Measurements from ENCODE around the gene HRAS. TPM values are rescaled to one million over a fixed set of nuclear protein-coding genes. Genes with fewer than 3 reads are reported as not detected.

Gene HRAS
- total and polyA plus RNA-seq, 10 of the 15 experiments (the other 5 are each of a cell fraction or from before 2014, with no cell fraction given), result 2.8 to 72.4 (median 31.7) TPM

- WGBS (ENCODE audit: insufficient coverage, insufficient replicate concordance, low lambda C conversion rate, missing lambda C conversion rate), result 90% methylated on average over 10 of the region's 10 CpGs
- SMC1A ChIA-PET (ENCODE audit: uncharacterized antibody, unreplicated experiment), result no interaction called here
- Histone ChIP-seq H3K4me2 (ENCODE audit: control insufficient read depth, insufficient read depth) (no peak overlapping the region), H3K36me3 (ENCODE audit: control insufficient read depth in 2 of 2, insufficient read depth in 2 of 2, low read length in 1 of 2) (peaks cover 15 to 33% of the 10 kb centered on the region in 2 experiments), H3K27me3 (replicated peaks in 1 of 2; ENCODE audit: control insufficient read depth in 2 of 2, insufficient read depth in 2 of 2, low read length in 1 of 2) (no peaks in the 10 kb centered on the region), H3K9ac (ENCODE audit: control insufficient read depth, insufficient read depth, low read length) (no peak overlapping the region), H3K27ac (ENCODE audit: control insufficient read depth, insufficient read depth) (no peak overlapping the region), H3K9me3 (replicated peaks; ENCODE audit: control insufficient read depth, insufficient read depth, low read length) (no peaks in the 10 kb centered on the region), H3K4me3 (no peak overlapping the region), H4K20me1 (ENCODE audit: control insufficient read depth, insufficient read depth) (peaks cover 12% of the 10 kb centered on the region), H3K79me2 (ENCODE audit: control insufficient read depth, insufficient read depth, low read length) (peaks cover 23% of the 10 kb centered on the region), H2AFZ (ENCODE audit: control insufficient read depth, low read depth, low read length) (no peak overlapping the region), H3K4me1 (ENCODE audit: control insufficient read depth, insufficient read depth, low read length) (no peaks in the 10 kb centered on the region; the same call in 1 of the 2 replicates)
- no peak for ATAC-seq
- in situ Hi-C loops (cut with MboI), result no loop called here
- TF ChIP-seq NFYB (IDR thresholded peaks at IDR 0.05; ENCODE audit: insufficient read depth, low read depth, low read length), result no peak
- no peak for TF ChIP-seq TCF7 (IDR thresholded peaks at IDR 0.05; ENCODE audit: borderline replicate concordance)
- no peak for TF ChIP-seq TBL1XR1 (IDR thresholded peaks at IDR 0.05; ENCODE audit: low read depth, low read length)
- no peak for TF ChIP-seq ATF7 (IDR thresholded peaks at IDR 0.05; ENCODE audit: low read depth)
- POLR2A ChIA-PET, result interaction anchor here (0.6 kb wide), 1 partner anchor 133 kb away, joined by 5 read pairs; no protein-coding TSS in a partner anchor
- CTCF ChIA-PET, result no interaction called here
- RAD21 ChIA-PET (ENCODE audit: unreplicated experiment), result interaction anchor here (0.7 kb wide), 1 partner anchor 220 kb away, joined by 3 read pairs; no protein-coding TSS in a partner anchor
- intact Hi-C loops (cut with micrococcal nuclease; ENCODE audit: unreplicated experiment), result no loop called here
- BruUV-seq (replicated peaks), result no TSS peak
- FAIRE-seq, result no peak
- no peak for DNase-seq (ENCODE audit: low read depth, low spot score)
Measured at GRCh38 chr11:584287-584686, 48.9 kb upstream of the HRAS start.

GRCh38 chr11:581752-582151 is 46.4 kb upstream of the HRAS start:
- Histone ChIP-seq H3K79me2 (ENCODE audit: control insufficient read depth, insufficient read depth, low read length) (peaks cover 49% of the 10 kb centered on the region), H3K4me1 (ENCODE audit: control insufficient read depth, insufficient read depth, low read length) (peaks cover 12% of the 10 kb centered on the region), H3K4me3 (no peak overlapping the region), H3K36me3 (ENCODE audit: control insufficient read depth in 2 of 2, insufficient read depth in 2 of 2, low read length in 1 of 2) (peaks cover 9 to 23% of the 10 kb centered on the region in 2 experiments), H4K20me1 (ENCODE audit: control insufficient read depth, insufficient read depth) (peaks cover 28% of the 10 kb centered on the region), H3K27me3 (replicated peaks in 1 of 2; ENCODE audit: control insufficient read depth in 2 of 2, insufficient read depth in 2 of 2, low read length in 1 of 2) (no peaks in the 10 kb centered on the region), H2AFZ (ENCODE audit: control insufficient read depth, low read depth, low read length) (no peak overlapping the region), H3K9me3 (replicated peaks; ENCODE audit: control insufficient read depth, insufficient read depth, low read length) (no peaks in the 10 kb centered on the region), H3K9ac (ENCODE audit: control insufficient read depth, insufficient read depth, low read length) (no peak overlapping the region), H3K27ac (ENCODE audit: control insufficient read depth, insufficient read depth) (no peak overlapping the region), H3K4me2 (ENCODE audit: control insufficient read depth, insufficient read depth) (no peak overlapping the region)
- intact Hi-C loops (cut with micrococcal nuclease; ENCODE audit: unreplicated experiment), result no loop called here
- DNase-seq (ENCODE audit: low read depth, low spot score), result no peak
- WGBS (ENCODE audit: insufficient coverage, insufficient replicate concordance, low lambda C conversion rate, missing lambda C conversion rate), result 95% methylated on average over 17 of the region's 17 CpGs
- FAIRE-seq, result no peak
- BruUV-seq (replicated peaks), result TSS peak; percentile 49
- CTCF ChIA-PET, result interaction anchor here (0.6 kb wide), 1 partner anchor 32 kb away, joined by 3 read pairs; no protein-coding TSS in a partner anchor
- no peak for ATAC-seq
- in situ Hi-C loops (cut with MboI), result no loop called here
- RAD21 ChIA-PET (ENCODE audit: unreplicated experiment), result no interaction called here
- SMC1A ChIA-PET (ENCODE audit: uncharacterized antibody, unreplicated experiment), result no interaction called here
- no peak for TF ChIP-seq TCF7 (IDR thresholded peaks at IDR 0.05; ENCODE audit: borderline replicate concordance)
- no peak for TF ChIP-seq ZBTB4 (CRISPR knock-in tag; IDR thresholded peaks at IDR 0.05)
- POLR2A ChIA-PET, result no interaction called here
